ENCODE results near the gene TUBGCP6. TPM values are rescaled to one million over a fixed set of nuclear protein-coding genes. Genes with fewer than 3 reads are reported as not detected.

The TUBGCP6 gene
- polyA plus RNA-seq, 1 donor from 2014 or later: 74.5 TPM

DNA sequence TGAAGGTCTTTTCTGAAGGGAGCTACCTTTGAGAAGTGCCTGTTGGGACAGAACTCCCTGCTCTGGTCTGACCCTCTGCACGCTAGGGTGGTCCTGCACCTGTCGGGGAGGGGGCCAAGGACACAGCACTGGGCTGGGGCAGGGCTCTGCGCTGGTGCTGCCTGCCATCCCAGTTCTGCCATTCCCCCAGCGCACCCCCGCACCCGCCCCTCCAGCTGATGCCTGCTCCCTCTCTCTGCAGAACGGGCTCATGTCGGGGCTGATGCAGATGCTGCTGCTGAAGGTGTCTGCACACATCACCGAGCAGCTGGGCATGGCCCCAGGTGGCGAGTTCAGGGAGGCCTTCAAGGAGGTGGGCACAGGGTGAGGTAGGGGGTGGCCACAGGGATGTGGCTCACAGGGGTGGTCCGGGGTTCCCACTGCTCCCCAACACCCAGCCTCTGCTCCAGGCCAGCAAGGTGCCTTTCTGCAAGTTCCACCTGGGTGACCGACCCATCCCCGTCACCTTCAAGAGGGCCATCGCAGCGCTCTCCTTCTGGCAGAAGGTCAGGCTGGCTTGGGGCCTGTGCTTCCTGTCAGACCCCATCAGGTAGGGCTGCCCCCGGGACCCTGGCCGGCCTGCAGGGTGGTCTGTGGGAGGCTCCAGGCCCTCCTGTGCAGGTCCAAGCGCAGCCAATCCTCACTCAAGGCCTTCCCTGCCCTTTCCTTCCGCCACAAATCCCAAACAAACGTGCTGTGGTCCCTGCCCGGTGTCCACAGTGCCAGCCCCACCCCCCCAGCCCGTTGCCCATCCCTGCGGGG lies 47.6 kb downstream of the TUBGCP6 start:
- peaks cover 6% of the 10 kb centered on the region for H3K79me2 ChIP-seq (replicated peaks; ENCODE audit: insufficient read depth, low read length)
- no peaks in the 10 kb centered on the region for H3F3A ChIP-seq (ENCODE audit: insufficient read depth, low read length, poor library complexity, severe bottlenecking)
- no peak overlapping the region for H3K4me3 ChIP-seq (ENCODE audit: low read length)
- H3K27me3 ChIP-seq (ENCODE audit: insufficient read depth, low read depth, low read length): no peaks in the 10 kb centered on the region
- no peak overlapping the region for H3K27ac ChIP-seq (ENCODE audit: low read length)
- peaks cover 2% of the 10 kb centered on the region for H4K20me1 ChIP-seq (ENCODE audit: insufficient read depth)
- H3K9me3 ChIP-seq (ENCODE audit: low read length): no peaks in the 10 kb centered on the region
- TF ChIP-seq TAF1 (IDR thresholded peaks at IDR 0.05; ENCODE audit: low read depth): no peak
- TF ChIP-seq SMC3 (conservative IDR thresholded peaks at IDR 0.05; ENCODE audit: poor library complexity): no peak
- no peak for TF ChIP-seq MXI1 (conservative IDR thresholded peaks at IDR 0.05; ENCODE audit: poor library complexity, severe bottlenecking)
- no peak for TF ChIP-seq POLR2AphosphoS5 (IDR thresholded peaks at IDR 0.05)
- no peak for TF ChIP-seq REST (IDR thresholded peaks at IDR 0.05; ENCODE audit: borderline replicate concordance)
- no peak for TF ChIP-seq EZH2 (IDR thresholded peaks at IDR 0.05; ENCODE audit: borderline replicate concordance, insufficient read depth, low read length, poor library complexity, severe bottlenecking)
- no peak for TF ChIP-seq CTCF (IDR thresholded peaks at IDR 0.05; ENCODE audit: poor library complexity, severe bottlenecking)
- no peak for TF ChIP-seq EP300 (conservative IDR thresholded peaks at IDR 0.05; ENCODE audit: poor library complexity, severe bottlenecking)
- TF ChIP-seq RAD21 (conservative IDR thresholded peaks at IDR 0.05): no peak
- no peak overlapping the region for H3K9ac ChIP-seq (ENCODE audit: low read length)
- H3K4me2 ChIP-seq (ENCODE audit: low read length): no peak overlapping the region
- H3K9me2 ChIP-seq (ENCODE audit: insufficient read depth, low read length): no peaks in the 10 kb centered on the region
- H2AFZ ChIP-seq (ENCODE audit: low read depth, low read length): no peak overlapping the region
- H3K36me3 ChIP-seq (ENCODE audit: insufficient read depth, low read length): no peaks in the 10 kb centered on the region

DNA sequence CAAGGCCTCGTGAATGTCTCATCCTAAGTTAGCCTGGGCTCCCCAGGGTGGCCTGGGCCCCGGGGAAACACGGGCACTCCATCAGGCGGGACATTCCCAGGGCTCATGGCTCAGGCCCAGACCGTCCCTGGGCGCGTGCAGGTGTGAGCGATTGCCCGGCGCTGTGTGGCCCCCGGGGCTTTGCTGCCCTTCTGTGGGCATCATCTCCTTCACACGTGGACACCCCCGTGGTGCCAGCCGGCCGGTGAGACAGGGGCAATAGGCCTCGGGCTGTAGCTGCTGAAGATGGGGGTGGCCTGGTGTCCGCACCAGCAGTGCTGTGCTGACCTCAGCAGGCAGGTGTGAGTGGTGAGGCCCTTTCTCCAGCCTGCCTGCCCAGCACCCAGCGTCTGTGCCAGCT lies 48.6 kb downstream of the TUBGCP6 start:
- H3K27ac ChIP-seq (ENCODE audit: low read length): no peak overlapping the region
- no peak overlapping the region for H2AFZ ChIP-seq (ENCODE audit: low read depth, low read length)

More for the DNA sequence above, 48.6 kb downstream of the TUBGCP6 start:
- no peaks in the 10 kb centered on the region for H3K9me3 ChIP-seq (ENCODE audit: low read length)
- no peaks in the 10 kb centered on the region for H3K27me3 ChIP-seq (ENCODE audit: insufficient read depth, low read depth, low read length)
- no peaks in the 10 kb centered on the region for H3K36me3 ChIP-seq (ENCODE audit: insufficient read depth, low read length)
- H3F3A ChIP-seq (ENCODE audit: insufficient read depth, low read length, poor library complexity, severe bottlenecking): no peaks in the 10 kb centered on the region
- no peak for TF ChIP-seq RAD21 (conservative IDR thresholded peaks at IDR 0.05)
- no peaks in the 10 kb centered on the region for H4K20me1 ChIP-seq (ENCODE audit: insufficient read depth)
- H3K4me2 ChIP-seq (ENCODE audit: low read length): no peak overlapping the region
- no peaks in the 10 kb centered on the region for H3K9me2 ChIP-seq (ENCODE audit: insufficient read depth, low read length)
- H3K79me2 ChIP-seq (replicated peaks; ENCODE audit: insufficient read depth, low read length): no peaks in the 10 kb centered on the region
- no peak overlapping the region for H3K9ac ChIP-seq (ENCODE audit: low read length)
- no peak overlapping the region for H3K4me3 ChIP-seq (ENCODE audit: low read length)

All from neural cell (in vitro differentiated cells).